AG04450 (cell line): Measurements from ENCODE around the gene FANK1. TPM values are rescaled to one million over a fixed set of nuclear protein-coding genes. Genes with fewer than 3 reads are reported as not detected.

Experiments used
- CTCF ChIA-PET: fragments of 300-600, 350-600 bp; formaldehyde crosslinking; extraction: SDS; loops from one replicate; lab custom pipeline; 2022; ENCODE audit warnings: antibody characterized with exemption, inconsistent platforms; lab: Charles Lee
- POLR2A ChIA-PET: fragments of 350-600 bp; formaldehyde crosslinking; extraction: SDS; loops from one replicate; lab custom pipeline; 2021; ENCODE audit warnings: antibody characterized with exemption, inconsistent platforms; lab: Yijun Ruan, JAX
- DNase-seq: peaks from one replicate; pipeline ENCODE4 v3.0.0-alpha.2; 2011; ENCODE audit warnings: low read depth, low spot score
- H3K27ac ChIP-seq: one replicate; pipeline ENCODE4 v1.5.1; 2012; ENCODE audit warnings: low read depth, low read length, control low read depth
- H3K27me3 ChIP-seq: one replicate; pipeline ENCODE4 v1.6.0; 2012; ENCODE audit warnings: low read length; ENCODE audit not compliant: control insufficient read depth, insufficient read depth
- H3K4me3 ChIP-seq: 2 replicates; pipeline ENCODE4 v1.5.1; 2011; ENCODE audit warnings: mild to moderate bottlenecking, low read depth, low read length, control low read depth
- H3K9me3 ChIP-seq: 2 replicates; pipeline ENCODE4 v1.5.1; 2012; ENCODE audit warnings: low read length; ENCODE audit not compliant: control insufficient read depth, insufficient read depth
- polyA plus RNA-seq: library from polyadenylated mRNA; depleted of rRNA; stranded (reverse); fragments of >200 nt; gene quantifications from 2 replicates; pipeline ENCODE4 v1.2.3, GENCODE V29; 2011; rRNA removed
- small RNA-seq: library from RNA; depleted of rRNA; stranded (forward); fragments of <200 nt; gene quantifications from one replicate; pipeline ENCODE3, GENCODE V24; 2012; ENCODE audit warnings: low read depth; ENCODE audit not compliant: insufficient read length
- TF ChIP-seq, protein P1 (sequence below): IDR thresholded peaks from 2 replicates; pipeline ENCODE4 v1.5.1; 2011; ENCODE audit warnings: low read depth, low read length, control low read depth, inconsistent platforms

FANK1 gene
- polyA plus RNA-seq, 1 experiment, result 4.0 TPM

DNA sequence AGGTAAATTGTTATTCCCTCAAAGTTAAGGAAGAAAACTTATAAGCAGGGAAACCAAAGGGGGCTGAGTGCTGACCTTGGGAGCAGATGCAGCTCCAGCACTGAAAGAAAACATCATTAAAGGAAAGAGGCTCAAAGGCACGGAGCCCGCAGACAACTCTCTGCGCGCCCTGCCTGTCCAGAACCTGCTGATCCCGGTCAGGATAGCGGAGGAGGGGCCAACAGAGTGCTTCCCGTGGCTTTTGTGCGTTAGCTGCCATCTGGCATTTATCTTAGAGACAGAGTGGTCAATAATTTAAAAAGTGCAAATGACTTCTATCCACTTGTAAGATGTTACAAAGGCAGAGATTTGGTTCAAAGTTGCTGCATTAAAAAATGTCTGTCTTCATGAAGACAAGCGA lies 162.1 kb downstream of the FANK1 start:
- Histone ChIP-seq H3K27ac (no peak overlapping the region), H3K9me3 (peaks cover 6% of the 10 kb centered on the region; the same call in 1 of the 2 replicates), H3K27me3 (no peaks in the 10 kb centered on the region), H3K4me3 (no peak overlapping the region)
- no peak for DNase-seq
- POLR2A ChIA-PET, result no interaction called here
- CTCF ChIA-PET, result interaction anchor here (0.6 to 1.3 kb wide), 2 partner anchors 12 to 27 kb away, joined by 3 to 5 read pairs; no protein-coding TSS in a partner anchor
- TF ChIP-seq, protein P1, sequence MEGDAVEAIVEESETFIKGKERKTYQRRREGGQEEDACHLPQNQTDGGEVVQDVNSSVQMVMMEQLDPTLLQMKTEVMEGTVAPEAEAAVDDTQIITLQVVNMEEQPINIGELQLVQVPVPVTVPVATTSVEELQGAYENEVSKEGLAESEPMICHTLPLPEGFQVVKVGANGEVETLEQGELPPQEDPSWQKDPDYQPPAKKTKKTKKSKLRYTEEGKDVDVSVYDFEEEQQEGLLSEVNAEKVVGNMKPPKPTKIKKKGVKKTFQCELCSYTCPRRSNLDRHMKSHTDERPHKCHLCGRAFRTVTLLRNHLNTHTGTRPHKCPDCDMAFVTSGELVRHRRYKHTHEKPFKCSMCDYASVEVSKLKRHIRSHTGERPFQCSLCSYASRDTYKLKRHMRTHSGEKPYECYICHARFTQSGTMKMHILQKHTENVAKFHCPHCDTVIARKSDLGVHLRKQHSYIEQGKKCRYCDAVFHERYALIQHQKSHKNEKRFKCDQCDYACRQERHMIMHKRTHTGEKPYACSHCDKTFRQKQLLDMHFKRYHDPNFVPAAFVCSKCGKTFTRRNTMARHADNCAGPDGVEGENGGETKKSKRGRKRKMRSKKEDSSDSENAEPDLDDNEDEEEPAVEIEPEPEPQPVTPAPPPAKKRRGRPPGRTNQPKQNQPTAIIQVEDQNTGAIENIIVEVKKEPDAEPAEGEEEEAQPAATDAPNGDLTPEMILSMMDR, result no peak

Small RNA genes within 50 kb of the gene (small RNA-seq; reads per million reads assigned to genes)
- gene GNG10P1 (not detected), gene RF00017 (not detected), gene RNU2-42P (not detected)

Other genes starting within 250 kb of the FANK1 start
- gene TEX36, start 213.4 kb upstream of the FANK1 start, polyA plus RNA-seq, result not detected in 2 replicates
- 18.8 and 27.4 TPM in 2 replicates for gene EDRF1, start 176.9 kb upstream of the FANK1 start, polyA plus RNA-seq
- gene MMP21, start 120.7 kb upstream of the FANK1 start, polyA plus RNA-seq, result 0.07 TPM in 1 of 2 replicates, not detected in the other
- 61.1 and 65.9 TPM in 2 replicates for gene UROS, start 73.3 kb upstream of the FANK1 start, polyA plus RNA-seq
- 43.8 and 63.8 TPM in 2 replicates for gene BCCIP, start 73.0 kb upstream of the FANK1 start, polyA plus RNA-seq
- gene DHX32, start 15.3 kb upstream of the FANK1 start, polyA plus RNA-seq, result 24.2 and 30.8 TPM in 2 replicates